ENCODE results near the gene CSNK1G2. TPM values are rescaled to one million over a fixed set of nuclear protein-coding genes. Genes with fewer than 3 reads are reported as not detected.

CSNK1G2 gene
- total and polyA plus RNA-seq, 2 experiments from 2014 or later, result 97.7 to 100 TPM

GRCh38 chr19:1956122-1956494, 15.1 kb downstream of the CSNK1G2 start:
- Histone ChIP-seq H3K4me3 (no peak overlapping the region), H3K36me3 (no peaks in the 10 kb centered on the region), H3K9me3 (ENCODE audit: low read depth) (no peaks in the 10 kb centered on the region), H3K4me1 (ENCODE audit: low read depth) (no peaks in the 10 kb centered on the region), H3K27ac (no peak overlapping the region), H3K27me3 (no peaks in the 10 kb centered on the region)
- no peak for DNase-seq (ENCODE audit: low read depth in 1 of 2, low spot score in 1 of 2)
- TF ChIP-seq, protein P1, sequence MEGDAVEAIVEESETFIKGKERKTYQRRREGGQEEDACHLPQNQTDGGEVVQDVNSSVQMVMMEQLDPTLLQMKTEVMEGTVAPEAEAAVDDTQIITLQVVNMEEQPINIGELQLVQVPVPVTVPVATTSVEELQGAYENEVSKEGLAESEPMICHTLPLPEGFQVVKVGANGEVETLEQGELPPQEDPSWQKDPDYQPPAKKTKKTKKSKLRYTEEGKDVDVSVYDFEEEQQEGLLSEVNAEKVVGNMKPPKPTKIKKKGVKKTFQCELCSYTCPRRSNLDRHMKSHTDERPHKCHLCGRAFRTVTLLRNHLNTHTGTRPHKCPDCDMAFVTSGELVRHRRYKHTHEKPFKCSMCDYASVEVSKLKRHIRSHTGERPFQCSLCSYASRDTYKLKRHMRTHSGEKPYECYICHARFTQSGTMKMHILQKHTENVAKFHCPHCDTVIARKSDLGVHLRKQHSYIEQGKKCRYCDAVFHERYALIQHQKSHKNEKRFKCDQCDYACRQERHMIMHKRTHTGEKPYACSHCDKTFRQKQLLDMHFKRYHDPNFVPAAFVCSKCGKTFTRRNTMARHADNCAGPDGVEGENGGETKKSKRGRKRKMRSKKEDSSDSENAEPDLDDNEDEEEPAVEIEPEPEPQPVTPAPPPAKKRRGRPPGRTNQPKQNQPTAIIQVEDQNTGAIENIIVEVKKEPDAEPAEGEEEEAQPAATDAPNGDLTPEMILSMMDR (IDR thresholded peaks at IDR 0.05; ENCODE audit: low read depth, low read length), result no peak

- no peaks in the 10 kb centered on the region for H3K27me3 ChIP-seq
- no peaks in the 10 kb centered on the region for H3K36me3 ChIP-seq
- H3K4me1 ChIP-seq (ENCODE audit: low read depth), result no peaks in the 10 kb centered on the region
- DNase-seq (ENCODE audit: low read depth in 1 of 2, low spot score in 1 of 2), result no peak
- H3K9me3 ChIP-seq (ENCODE audit: low read depth), result no peaks in the 10 kb centered on the region
- H3K4me3 ChIP-seq, result no peak overlapping the region
- H3K27ac ChIP-seq, result no peak overlapping the region
- TF ChIP-seq, protein P1 (IDR thresholded peaks at IDR 0.05; ENCODE audit: low read depth, low read length), result no peak
Measured at GRCh38 chr19:1956868-1957492, 16.0 kb downstream of the CSNK1G2 start.

- Histone ChIP-seq H3K4me3 (no peak overlapping the region), H3K4me1 (ENCODE audit: low read depth) (no peaks in the 10 kb centered on the region), H3K27ac (no peak overlapping the region), H3K36me3 (no peaks in the 10 kb centered on the region), H3K9me3 (ENCODE audit: low read depth) (no peaks in the 10 kb centered on the region), H3K27me3 (no peaks in the 10 kb centered on the region)
- TF ChIP-seq, protein P1 (IDR thresholded peaks at IDR 0.05; ENCODE audit: low read depth, low read length), result no peak
- DNase-seq (ENCODE audit: low read depth in 1 of 2, low spot score in 1 of 2), result no peak
Measured at GRCh38 chr19:1957562-1958248, 16.7 kb downstream of the CSNK1G2 start.

DNA sequence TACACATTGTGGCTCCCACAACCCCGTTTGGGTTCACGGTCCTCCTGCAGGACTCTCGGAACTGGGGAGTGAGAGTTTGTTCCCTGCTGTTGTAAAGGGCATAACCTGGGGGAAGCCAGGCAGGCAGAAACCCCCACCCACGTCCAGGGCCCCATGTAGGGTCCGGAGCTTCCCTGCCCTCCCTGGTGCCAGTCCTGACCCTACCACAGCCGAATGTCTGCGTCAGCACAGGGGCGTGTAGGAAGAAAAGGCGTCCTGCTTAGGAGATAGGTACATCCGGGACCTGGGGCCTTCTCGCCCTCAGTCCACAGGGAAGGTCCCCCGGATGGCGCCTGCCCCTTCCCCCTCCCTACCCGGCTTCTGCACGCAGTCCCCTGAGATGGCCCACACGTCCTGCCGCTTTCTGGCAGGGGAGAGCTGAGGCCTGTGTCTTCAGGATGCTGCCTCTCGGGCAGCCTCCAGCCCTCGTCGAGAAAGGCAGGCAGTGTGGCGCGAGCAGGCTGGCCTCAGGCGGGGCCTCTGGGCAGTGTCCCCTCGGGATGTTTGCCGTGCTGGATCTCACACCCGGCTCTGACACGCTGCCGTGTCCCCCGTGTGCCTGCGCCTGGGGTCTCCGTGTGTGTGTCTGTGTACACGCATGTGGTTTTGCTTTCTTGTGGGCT, 19.1 kb downstream of the CSNK1G2 start:
- Histone ChIP-seq H3K4me1 (ENCODE audit: low read depth) (no peaks in the 10 kb centered on the region), H3K36me3 (no peaks in the 10 kb centered on the region), H3K27me3 (no peaks in the 10 kb centered on the region), H3K9me3 (ENCODE audit: low read depth) (no peaks in the 10 kb centered on the region), H3K4me3 (no peak overlapping the region), H3K27ac (no peak overlapping the region)
- TF ChIP-seq, protein P1 (IDR thresholded peaks at IDR 0.05; ENCODE audit: low read depth, low read length), result no peak
- no peak for DNase-seq (ENCODE audit: low read depth in 1 of 2, low spot score in 1 of 2)

- no peaks in the 10 kb centered on the region for H3K36me3 ChIP-seq
- no peaks in the 10 kb centered on the region for H3K9me3 ChIP-seq (ENCODE audit: low read depth)
- H3K27me3 ChIP-seq, result no peaks in the 10 kb centered on the region
- no peak for DNase-seq (ENCODE audit: low read depth in 1 of 2, low spot score in 1 of 2)
- TF ChIP-seq, protein P1 (IDR thresholded peaks at IDR 0.05; ENCODE audit: low read depth, low read length), result no peak
- H3K27ac ChIP-seq, result no peak overlapping the region
- no peak overlapping the region for H3K4me3 ChIP-seq
- H3K4me1 ChIP-seq (ENCODE audit: low read depth), result no peaks in the 10 kb centered on the region
Measured at GRCh38 chr19:1961000-1961883, 20.3 kb downstream of the CSNK1G2 start.

Data from cardiac muscle cell (in vitro differentiated cells and primary cell).